ENCODE results near the gene CBLC. TPM values are rescaled to one million over a fixed set of nuclear protein-coding genes. Genes with fewer than 3 reads are reported as not detected.
A peak's percentile ranks its signal among the peaks of the same experiment; 100 is the strongest.

Gene CBLC
- total RNA-seq, 1 donor from 2014 or later, result not detected

- Mint-ChIP-seq H3K9me3 (ENCODE audit: low read depth) (no peaks in the 10 kb centered on the region), H3K27me3 (ENCODE audit: low read depth) (no peaks in the 10 kb centered on the region), H3K4me3 (ENCODE audit: unreplicated experiment) (peak overlapping the region; percentile 53), H3K27ac (ENCODE audit: unreplicated experiment) (no peak overlapping the region), H3K36me3 (ENCODE audit: low read depth) (peaks cover 11% of the 10 kb centered on the region), H3K4me1 (ENCODE audit: low read depth) (peaks cover 26% of the 10 kb centered on the region)
- DNase-seq (ENCODE audit: low spot score), result no peak
- TF ChIP-seq, protein P1, sequence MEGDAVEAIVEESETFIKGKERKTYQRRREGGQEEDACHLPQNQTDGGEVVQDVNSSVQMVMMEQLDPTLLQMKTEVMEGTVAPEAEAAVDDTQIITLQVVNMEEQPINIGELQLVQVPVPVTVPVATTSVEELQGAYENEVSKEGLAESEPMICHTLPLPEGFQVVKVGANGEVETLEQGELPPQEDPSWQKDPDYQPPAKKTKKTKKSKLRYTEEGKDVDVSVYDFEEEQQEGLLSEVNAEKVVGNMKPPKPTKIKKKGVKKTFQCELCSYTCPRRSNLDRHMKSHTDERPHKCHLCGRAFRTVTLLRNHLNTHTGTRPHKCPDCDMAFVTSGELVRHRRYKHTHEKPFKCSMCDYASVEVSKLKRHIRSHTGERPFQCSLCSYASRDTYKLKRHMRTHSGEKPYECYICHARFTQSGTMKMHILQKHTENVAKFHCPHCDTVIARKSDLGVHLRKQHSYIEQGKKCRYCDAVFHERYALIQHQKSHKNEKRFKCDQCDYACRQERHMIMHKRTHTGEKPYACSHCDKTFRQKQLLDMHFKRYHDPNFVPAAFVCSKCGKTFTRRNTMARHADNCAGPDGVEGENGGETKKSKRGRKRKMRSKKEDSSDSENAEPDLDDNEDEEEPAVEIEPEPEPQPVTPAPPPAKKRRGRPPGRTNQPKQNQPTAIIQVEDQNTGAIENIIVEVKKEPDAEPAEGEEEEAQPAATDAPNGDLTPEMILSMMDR (IDR thresholded peaks at IDR 0.05), result no peak
These were observed 32.8 kb downstream of the CBLC start for GRCh38 chr19:44810234-44811121.

GRCh38 chr19:44811122-44811419 lies 33.4 kb downstream of the CBLC start:
- H3K27ac Mint-ChIP-seq (ENCODE audit: unreplicated experiment), result no peak overlapping the region
- no peaks in the 10 kb centered on the region for H3K9me3 Mint-ChIP-seq (ENCODE audit: low read depth)
- no peak for DNase-seq (ENCODE audit: low spot score)
- H3K36me3 Mint-ChIP-seq (ENCODE audit: low read depth), result peaks cover 11% of the 10 kb centered on the region
- peaks cover 26% of the 10 kb centered on the region for H3K4me1 Mint-ChIP-seq (ENCODE audit: low read depth)
- no peak overlapping the region for H3K4me3 Mint-ChIP-seq (ENCODE audit: unreplicated experiment)
- H3K27me3 Mint-ChIP-seq (ENCODE audit: low read depth), result no peaks in the 10 kb centered on the region
- TF ChIP-seq, protein P1 (IDR thresholded peaks at IDR 0.05), result no peak

GRCh38 chr19:44812142-44812718 lies 34.5 kb downstream of the CBLC start:
- H3K4me3 Mint-ChIP-seq (ENCODE audit: unreplicated experiment), result no peak overlapping the region
- peaks cover 11% of the 10 kb centered on the region for H3K36me3 Mint-ChIP-seq (ENCODE audit: low read depth)
- H3K27me3 Mint-ChIP-seq (ENCODE audit: low read depth), result peaks cover 2% of the 10 kb centered on the region
- TF ChIP-seq, protein P1 (IDR thresholded peaks at IDR 0.05), result no peak
- peaks cover 26% of the 10 kb centered on the region for H3K4me1 Mint-ChIP-seq (ENCODE audit: low read depth)
- no peak for DNase-seq (ENCODE audit: low spot score)
- H3K27ac Mint-ChIP-seq (ENCODE audit: unreplicated experiment), result no peak overlapping the region
- no peaks in the 10 kb centered on the region for H3K9me3 Mint-ChIP-seq (ENCODE audit: low read depth)

DNA sequence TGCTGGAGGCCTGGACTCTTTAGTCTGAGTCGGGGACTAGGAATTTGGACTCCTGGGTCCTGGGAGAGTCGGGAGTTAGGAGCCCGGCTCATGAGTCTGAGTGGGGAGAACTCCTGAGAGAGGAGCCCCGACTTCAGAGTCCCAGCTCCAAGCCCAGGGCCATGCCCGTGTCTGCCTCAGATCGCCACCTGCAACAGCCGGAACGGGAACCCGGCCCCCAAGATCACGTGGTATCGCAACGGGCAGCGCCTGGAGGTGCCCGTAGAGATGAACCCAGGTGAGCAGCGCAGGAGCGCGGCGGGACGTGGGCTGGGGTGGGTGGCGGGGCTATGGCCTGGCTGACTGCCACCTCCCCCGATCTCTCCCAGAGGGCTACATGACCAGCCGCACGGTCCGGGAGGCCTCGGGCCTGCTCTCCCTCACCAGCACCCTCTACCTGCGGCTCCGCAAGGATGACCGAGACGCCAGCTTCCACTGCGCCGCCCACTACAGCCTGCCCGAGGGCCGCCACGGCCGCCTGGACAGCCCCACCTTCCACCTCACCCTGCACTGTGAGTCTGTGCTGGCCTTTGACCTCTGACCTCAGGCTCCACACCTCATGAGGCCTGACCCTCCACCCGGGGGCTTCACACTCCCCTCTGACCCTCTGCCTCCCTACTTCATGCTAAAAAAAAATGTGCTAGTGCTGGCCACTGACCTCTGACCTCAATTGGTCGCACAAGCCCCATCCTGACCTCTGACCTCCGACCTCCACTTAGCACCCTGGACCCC lies 35.6 kb downstream of the CBLC start:
- TF ChIP-seq, protein P1 (IDR thresholded peaks at IDR 0.05), result peak; percentile 19

DNA sequence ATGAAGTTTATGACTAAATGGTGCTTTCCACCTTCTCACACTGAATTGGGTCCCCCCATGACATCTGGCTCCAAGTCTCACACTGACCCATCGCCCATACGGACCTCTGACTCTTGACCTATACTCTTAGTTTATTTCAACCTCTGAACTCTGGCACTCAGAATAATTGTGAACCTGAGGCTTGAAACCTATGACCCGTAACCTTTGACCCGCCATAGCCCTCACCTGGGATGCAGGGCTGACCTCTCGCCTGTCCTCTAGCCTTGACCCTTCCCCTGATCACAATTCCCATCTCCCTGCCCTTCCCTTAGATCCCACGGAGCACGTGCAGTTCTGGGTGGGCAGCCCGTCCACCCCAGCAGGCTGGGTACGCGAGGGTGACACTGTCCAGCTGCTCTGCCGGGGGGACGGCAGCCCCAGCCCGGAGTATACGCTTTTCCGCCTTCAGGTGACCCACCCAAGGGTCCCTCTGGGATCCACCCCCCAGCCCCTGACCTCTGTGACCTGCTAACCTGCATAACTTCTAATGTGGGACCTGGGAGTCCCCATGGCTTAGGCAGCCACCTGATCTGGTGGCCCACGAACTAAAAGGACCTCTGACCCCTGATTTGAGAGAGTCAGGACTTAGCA lies 36.3 kb downstream of the CBLC start:
- peaks cover 17% of the 10 kb centered on the region for H3K4me1 Mint-ChIP-seq (ENCODE audit: low read depth)
- H3K27me3 Mint-ChIP-seq (ENCODE audit: low read depth), result peaks cover 4% of the 10 kb centered on the region
- no peak for DNase-seq (ENCODE audit: low spot score)
- no peaks in the 10 kb centered on the region for H3K9me3 Mint-ChIP-seq (ENCODE audit: low read depth)
- peaks cover 11% of the 10 kb centered on the region for H3K36me3 Mint-ChIP-seq (ENCODE audit: low read depth)
- TF ChIP-seq, protein P1 (IDR thresholded peaks at IDR 0.05), result no peak
- no peak overlapping the region for H3K4me3 Mint-ChIP-seq (ENCODE audit: unreplicated experiment)
- H3K27ac Mint-ChIP-seq (ENCODE audit: unreplicated experiment), result no peak overlapping the region

More for the DNA sequence above, 35.6 kb downstream of the CBLC start:
- DNase-seq (ENCODE audit: low spot score), result peak; percentile 92
- H3K36me3 Mint-ChIP-seq (ENCODE audit: low read depth), result peaks cover 11% of the 10 kb centered on the region
- H3K4me3 Mint-ChIP-seq (ENCODE audit: unreplicated experiment), result no peak overlapping the region
- no peak overlapping the region for H3K27ac Mint-ChIP-seq (ENCODE audit: unreplicated experiment)
- peaks cover 4% of the 10 kb centered on the region for H3K27me3 Mint-ChIP-seq (ENCODE audit: low read depth)
- H3K9me3 Mint-ChIP-seq (ENCODE audit: low read depth), result no peaks in the 10 kb centered on the region
- peaks cover 21% of the 10 kb centered on the region for H3K4me1 Mint-ChIP-seq (ENCODE audit: low read depth)
